Stimulated activated CD8-positive, alpha-beta memory T cell treated with anti-CD3 and anti-CD28 coated beads, Interleukin-7, amount 100 ng/mL, for 48 hours (primary cell): ENCODE data around the gene LMAN1.

Experiments used
- DNase-seq, 2 donors: peaks; one replicate each; pipeline ENCODE4 v3.0.0-alpha.2; 2020; ENCODE audit warnings: low read depth in 1 of 2; ENCODE audit errors: extremely low read depth in 1 of 2

LMAN1 gene

GRCh38 chr18:59358712-59359575 lies at the start of gene LMAN1:
Gene LMAN1 (minus strand): TSS chr18:59359265. CDS start chr18:59359244, 21 bp downstream.
- DNase-seq = peak; percentile 92

- DNase-seq = peak; percentile 33 to 53
Measured at GRCh38 chr18:59402432-59403090, 43.5 kb upstream of the LMAN1 start.

GRCh38 chr18:59400407-59400806 lies 41.3 kb upstream of the LMAN1 start:
- DNase-seq = no peak

- DNase-seq = no peak
Measured at GRCh38 chr18:59395226-59396175, 36.4 kb upstream of the LMAN1 start.

GRCh38 chr18:59393381-59393780 lies 34.3 kb upstream of the LMAN1 start:
- no peak for DNase-seq

- DNase-seq = no peak
Measured at GRCh38 chr18:59388817-59389216, 29.8 kb upstream of the LMAN1 start.

GRCh38 chr18:59387687-59388565 lies 28.9 kb upstream of the LMAN1 start:
- no peak for DNase-seq

GRCh38 chr18:59386909-59387686 lies 28.0 kb upstream of the LMAN1 start:
- no peak for DNase-seq

GRCh38 chr18:59385191-59385590 lies 26.1 kb upstream of the LMAN1 start:
- no peak for DNase-seq

- no peak for DNase-seq
Measured at GRCh38 chr18:59383851-59384250, 24.8 kb upstream of the LMAN1 start.

GRCh38 chr18:59382383-59382782 lies 23.3 kb upstream of the LMAN1 start:
- no peak for DNase-seq

GRCh38 chr18:59381949-59382348 lies 22.9 kb upstream of the LMAN1 start:
- no peak for DNase-seq

GRCh38 chr18:59380706-59381105 lies 21.6 kb upstream of the LMAN1 start:
- no peak for DNase-seq

GRCh38 chr18:59379772-59380522 lies 20.9 kb upstream of the LMAN1 start:
- DNase-seq = no peak

GRCh38 chr18:59377613-59378337 lies 18.7 kb upstream of the LMAN1 start:
- no peak for DNase-seq

GRCh38 chr18:59376351-59376935 lies 17.4 kb upstream of the LMAN1 start:
- no peak for DNase-seq

- DNase-seq = no peak
Measured at GRCh38 chr18:59374128-59374527, 15.1 kb upstream of the LMAN1 start.

GRCh38 chr18:59372975-59373374 lies 13.9 kb upstream of the LMAN1 start:
- DNase-seq = no peak
